ENCODE data around the gene MUC4.
A peak's percentile ranks its signal among the peaks of the same experiment; 100 is the strongest.
"Not testable (repeated sequence)": the region's sequence is repeated elsewhere in the genome, so short reads cannot be mapped to it uniquely, and the experiment has no call there.

Gene MUC4

GRCh38 chr3:195781236-195781635, 30.5 kb downstream of the MUC4 start:
- not testable (repeated sequence) for DNase-seq

DNA sequence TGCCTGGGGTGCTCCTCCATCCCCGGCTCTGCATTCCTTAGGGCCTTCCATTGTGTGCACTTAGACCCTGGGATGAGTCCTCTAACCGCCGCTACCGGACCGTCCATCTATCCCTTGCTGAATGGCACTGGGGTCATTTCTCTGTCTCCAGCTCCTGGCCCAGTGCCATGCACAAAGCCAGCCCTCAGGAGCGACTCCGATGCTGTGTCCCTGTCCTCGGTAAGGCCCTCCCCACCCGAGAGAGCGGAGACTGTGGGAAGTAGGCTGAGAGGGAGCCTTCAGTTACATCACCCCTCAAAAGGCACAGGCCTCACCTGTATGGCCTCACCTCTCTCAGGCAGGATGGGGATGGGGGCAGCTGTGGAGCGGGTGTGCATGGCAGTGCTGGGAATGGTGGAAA, 33.8 kb downstream of the MUC4 start:
- no peak for DNase-seq

- peak; percentile 35 for DNase-seq
Measured at GRCh38 chr3:195774917-195775316, 36.8 kb downstream of the MUC4 start.

DNA sequence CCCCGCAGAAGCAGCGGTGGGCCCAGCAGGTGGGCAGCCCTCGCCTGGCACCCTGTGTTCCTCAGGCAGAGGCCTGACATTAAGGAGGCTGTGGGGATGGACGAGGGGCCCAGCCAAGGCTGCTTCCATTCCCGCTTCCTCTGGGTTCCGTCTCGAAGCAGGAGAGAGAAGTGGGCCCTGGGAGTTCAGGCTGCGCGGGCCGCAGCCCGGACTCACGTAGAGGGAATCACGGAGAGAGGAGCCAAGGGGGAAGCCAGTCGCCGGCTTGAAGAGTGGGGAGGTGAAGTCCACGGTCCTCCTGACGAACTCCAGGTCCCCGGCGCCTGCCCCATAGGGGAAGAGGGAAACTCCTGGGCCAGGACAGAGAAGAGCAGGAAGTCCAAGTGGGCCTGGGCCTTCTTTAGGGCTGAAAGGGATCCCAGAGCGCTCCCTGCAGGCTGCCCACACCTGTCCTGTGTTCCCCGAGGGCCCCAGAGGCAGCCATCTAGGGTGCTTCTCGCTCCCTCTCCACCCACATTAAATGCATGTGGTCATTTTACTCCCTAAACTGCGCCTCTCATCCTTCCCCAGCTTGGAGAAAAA, 37.7 kb downstream of the MUC4 start:
- DNase-seq, result no peak

DNA sequence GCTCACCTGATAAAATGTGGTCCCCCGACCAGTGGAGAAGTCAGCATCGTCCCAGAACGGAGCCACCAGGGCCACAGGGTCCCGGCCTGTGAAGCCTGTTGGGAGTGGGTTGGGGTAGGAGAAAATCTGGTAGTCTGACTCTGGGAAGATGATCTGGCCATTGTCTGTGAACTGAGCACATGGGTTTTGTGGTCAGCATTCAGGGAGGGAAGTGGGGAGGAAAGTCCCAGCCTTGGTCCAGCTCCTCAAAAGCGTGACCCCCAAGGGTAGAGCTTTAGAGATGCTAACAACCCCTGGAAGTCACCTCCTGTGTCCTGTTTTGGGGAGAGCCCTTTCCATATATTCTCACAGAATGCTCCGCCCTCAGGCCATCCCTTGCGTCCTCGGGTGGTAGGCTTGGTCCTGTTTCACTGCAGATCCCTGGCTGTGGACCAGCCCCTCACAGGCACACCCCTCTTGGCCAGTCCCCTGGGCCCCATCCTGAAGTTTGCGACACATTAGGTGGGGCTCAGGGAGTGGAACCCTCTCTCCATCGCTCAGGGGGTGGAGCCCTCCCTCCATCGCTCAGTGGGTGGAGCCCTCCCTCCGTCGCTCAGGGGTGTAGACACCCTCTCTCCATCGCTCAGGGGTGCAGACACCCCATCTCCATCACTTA, 40.0 kb downstream of the MUC4 start:
- no peak for DNase-seq

DNA sequence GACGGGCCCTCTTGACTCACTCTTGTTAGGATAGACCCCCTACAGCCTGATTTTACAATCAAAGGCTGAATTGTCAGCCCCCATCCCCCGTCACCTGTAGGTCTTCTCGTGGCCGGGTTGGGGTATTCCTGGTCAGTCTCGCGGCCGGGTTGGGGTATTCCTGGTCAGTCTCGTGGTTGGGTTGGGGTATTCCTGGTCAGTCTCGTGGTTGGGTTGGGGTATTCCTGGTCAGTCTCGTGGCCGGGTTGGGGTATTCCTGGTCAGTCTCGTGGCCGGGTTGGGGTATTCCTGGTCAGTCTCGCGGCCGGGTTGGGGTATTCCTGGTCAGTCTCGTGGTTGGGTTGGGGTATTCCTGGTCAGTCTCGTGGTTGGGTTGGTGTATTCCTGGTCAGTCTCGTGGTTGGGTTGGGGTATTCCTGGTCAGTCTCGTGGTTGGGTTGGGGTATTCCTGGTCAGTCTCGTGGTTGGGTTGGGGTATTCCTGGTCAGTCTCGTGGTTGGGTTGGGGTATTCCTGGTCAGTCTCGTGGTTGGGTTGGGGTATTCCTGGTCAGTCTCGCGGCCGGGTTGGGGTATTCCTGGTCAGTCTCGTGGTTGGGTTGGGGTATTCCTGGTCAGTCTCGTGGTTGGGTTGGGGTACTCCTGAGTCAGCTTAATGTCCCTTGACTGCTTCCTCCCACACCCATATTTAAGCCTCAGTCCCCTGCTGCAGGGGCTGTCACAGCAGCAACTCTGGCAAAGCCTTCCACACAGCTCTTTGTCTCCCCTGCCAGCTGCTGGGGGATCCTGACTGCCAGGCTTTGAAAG, 40.7 kb downstream of the MUC4 start:
- not testable (repeated sequence) for DNase-seq

GRCh38 chr3:195770081-195770840, 41.5 kb downstream of the MUC4 start:
- no peak for DNase-seq

DNA sequence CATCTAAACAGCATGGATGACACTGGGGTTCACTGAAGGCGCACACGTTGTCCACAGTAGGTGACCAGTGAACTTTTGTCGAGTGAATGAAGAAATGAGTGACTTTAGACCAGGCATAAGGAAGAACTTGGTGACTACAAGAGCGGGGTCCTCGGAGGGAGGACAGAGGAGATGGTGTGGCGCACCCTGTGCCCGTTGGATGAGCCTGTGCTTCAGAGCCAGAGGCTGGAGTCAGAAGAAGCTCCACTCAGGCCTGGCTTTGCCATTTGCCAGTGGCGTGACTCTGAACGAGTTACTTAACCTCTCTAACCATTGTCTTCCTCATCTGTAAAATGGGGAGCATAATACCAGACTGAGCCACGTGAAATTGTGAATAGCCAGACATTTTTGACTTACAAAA, 42.2 kb downstream of the MUC4 start:
- no peak for DNase-seq

- no peak for DNase-seq
Measured at GRCh38 chr3:195768831-195769303, 42.9 kb downstream of the MUC4 start.

- DNase-seq, result no peak
Measured at GRCh38 chr3:195768414-195768813, 43.3 kb downstream of the MUC4 start.

GRCh38 chr3:195767792-195768191, 43.9 kb downstream of the MUC4 start:
- no peak for DNase-seq

GRCh38 chr3:195766671-195767070, 45.1 kb downstream of the MUC4 start:
- DNase-seq, result no peak

- DNase-seq, result no peak
Measured at GRCh38 chr3:195764961-195765706, 46.6 kb downstream of the MUC4 start.

DNA sequence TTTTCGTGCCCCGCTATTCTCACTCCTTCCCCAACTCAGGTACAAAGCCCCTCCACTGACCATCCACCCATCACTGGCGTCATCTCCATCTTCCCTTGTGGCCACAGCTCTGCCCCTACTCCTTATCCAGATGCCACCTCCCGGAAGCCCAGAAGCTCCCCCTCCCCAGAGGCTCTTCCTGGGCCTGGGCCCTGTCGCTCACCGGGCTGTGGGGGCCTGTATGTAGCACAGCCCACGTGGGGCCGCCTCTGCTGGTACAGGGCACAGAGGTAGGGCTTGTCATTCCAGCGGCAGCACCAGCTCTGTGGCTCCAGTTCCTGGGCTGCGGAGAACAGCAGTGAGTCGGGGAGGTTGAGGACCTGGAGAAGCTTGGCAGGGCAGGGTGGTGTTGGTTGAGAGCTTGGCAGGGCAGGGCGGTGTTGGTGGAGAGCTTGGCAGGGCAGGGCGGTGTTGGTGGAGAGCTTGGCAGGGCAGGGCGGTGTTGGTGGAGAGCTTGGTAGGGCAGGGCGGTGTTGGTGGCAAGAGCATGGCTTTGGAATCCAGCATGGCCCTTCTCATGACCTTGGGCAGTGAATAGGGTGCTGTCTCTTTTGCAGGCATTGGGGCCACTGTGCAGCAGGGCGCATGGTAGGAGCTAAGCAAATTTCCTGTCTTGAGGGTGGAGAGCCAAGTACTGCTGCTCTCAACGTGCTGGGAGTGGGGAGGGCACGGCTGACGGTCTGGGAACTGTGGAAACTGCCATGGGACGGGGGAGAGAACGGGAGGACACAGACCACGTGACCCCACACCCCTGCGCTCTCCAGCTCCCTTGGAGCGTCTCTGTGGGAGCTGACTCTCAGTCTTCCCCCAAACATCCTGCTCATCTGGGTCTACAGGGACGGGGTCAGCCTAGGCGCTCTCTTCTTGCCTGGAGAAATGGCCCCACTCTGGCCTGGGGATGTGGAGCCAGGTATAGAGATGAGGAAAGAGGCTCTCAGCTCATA, 47.6 kb downstream of the MUC4 start:
- no peak for DNase-seq

GRCh38 chr3:195763076-195763830, 48.5 kb downstream of the MUC4 start:
- no peak for DNase-seq

DNA sequence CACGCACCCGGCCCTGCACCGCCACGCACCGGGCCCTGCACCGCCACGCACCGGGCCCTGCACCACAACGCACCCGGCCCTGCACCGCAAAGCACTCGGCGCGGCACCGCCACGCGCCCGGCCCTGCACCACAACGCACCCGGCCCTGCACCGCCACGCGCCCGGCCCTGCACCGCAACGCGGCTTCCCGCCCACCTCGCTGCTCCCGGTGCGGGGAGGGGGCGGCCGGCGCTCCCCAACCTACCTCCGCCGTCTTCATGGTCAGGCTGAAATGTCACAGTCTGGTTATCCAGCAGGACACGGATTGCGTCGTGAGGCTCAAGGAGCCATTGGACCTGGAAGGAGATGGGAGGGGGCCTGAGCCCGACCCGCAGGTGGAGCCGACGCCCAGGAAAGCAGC, 49.1 kb downstream of the MUC4 start:
- no peak for DNase-seq

GRCh38 chr3:195762249-195762585, 49.5 kb downstream of the MUC4 start:
- no peak for DNase-seq

GRCh38 chr3:195761567-195762248, 50.0 kb downstream of the MUC4 start:
- no peak for DNase-seq

DNA sequence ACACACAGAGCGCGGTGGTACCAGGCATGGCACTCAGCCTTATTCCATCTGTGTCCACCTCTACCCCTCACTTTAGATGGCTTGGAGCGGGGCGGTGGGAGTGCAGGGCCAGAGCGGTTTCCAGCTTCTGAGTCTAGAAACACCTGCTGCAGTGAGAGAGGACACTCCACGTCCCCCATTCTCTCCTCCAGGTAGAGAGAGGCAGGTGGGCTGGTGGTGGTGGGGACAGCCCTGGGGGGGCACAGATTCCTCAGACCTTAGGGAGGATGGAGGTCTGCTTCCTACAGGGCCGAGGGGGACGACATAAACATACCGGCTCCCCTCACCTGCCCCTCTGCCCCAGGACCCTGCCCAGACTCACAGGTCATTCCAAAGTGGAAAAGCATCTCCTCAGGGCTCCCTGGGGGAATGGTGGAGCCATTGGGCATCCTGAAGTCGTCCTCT, 50.6 kb downstream of the MUC4 start:
- no peak for DNase-seq

All from NCI-H1105 treated with DMSO at 0.1 percent for 48 hours (cell line).